Panc1 (cell line): ENCODE data around the gene CDH13. TPM values are rescaled to one million over a fixed set of nuclear protein-coding genes. Genes with fewer than 3 reads are reported as not detected.

ENCODE experiments used
- ATAC-seq: fragments of 200-7000 bp; cut with Tn5 transposase; 2 replicates; pipeline ENCODE4 v1.9.1; 2020; ENCODE audit warnings: mild to moderate bottlenecking, moderate library complexity
- BruUV-seq: library from RNA; stranded (reverse); fragments of 400-500 nt; replicated peaks from 2 replicates; lab custom pipeline; 2021; lab: Mats Ljungman, UMichigan
- CTCF ChIA-PET: fragments of 300-600 bp; sonication (Branson Sonifier 250); formaldehyde crosslinking; loops from one replicate; lab custom pipeline; 2022; ENCODE audit warnings: antibody characterized with exemption; lab: Charles Lee
- POLR2A ChIA-PET: fragments of 300-600 bp; sonication (Branson Sonifier 250); formaldehyde crosslinking; loops from one replicate; lab custom pipeline; 2022; ENCODE audit warnings: antibody characterized with exemption; lab: Charles Lee
- DNase-seq: peaks from one replicate; pipeline ENCODE4 v3.0.0-alpha.2; 2010; ENCODE audit warnings: low read depth, low spot score
- H3K27ac ChIP-seq: 2 replicates; pipeline ENCODE4 v1.5.1; 2011; ENCODE audit warnings: mild to moderate bottlenecking, low read length, inconsistent platforms
- H3K27me3 ChIP-seq: fragments of 200-500 bp; sonication (Bioruptor generic); 2 replicates; pipeline ENCODE4 v1.6.0; 2014; ENCODE audit warnings: low read length, inconsistent platforms; ENCODE audit not compliant: control insufficient read depth, insufficient read depth
- H3K36me3 ChIP-seq: fragments of 200-500 bp; sonication (Bioruptor generic); 2 replicates; pipeline ENCODE4 v1.5.1; 2014; ENCODE audit warnings: inconsistent platforms, mild to moderate bottlenecking, low read length, moderate library complexity; ENCODE audit not compliant: control insufficient read depth, insufficient read depth
- H3K4me1 ChIP-seq: 2 replicates; pipeline ENCODE4 v1.5.1; 2011; ENCODE audit warnings: inconsistent platforms, mild to moderate bottlenecking, low read length, moderate library complexity; ENCODE audit not compliant: control insufficient read depth, insufficient read depth
- H3K4me3 ChIP-seq, 2 experiments: 2 replicates each; pipeline ENCODE4 v1.5.1; 2011 to 2012; ENCODE audit warnings: low read depth in 2 of 2, low read length in 2 of 2, mild to moderate bottlenecking in 2 of 2, inconsistent platforms in 1 of 2, moderate library complexity in 1 of 2
- H3K9me3 ChIP-seq: fragments of 200-500 bp; sonication (Bioruptor generic); 2 replicates; pipeline ENCODE4 v1.5.1; 2014; ENCODE audit warnings: low read depth, mild to moderate bottlenecking, inconsistent platforms, low read length, moderate library complexity; ENCODE audit not compliant: control insufficient read depth, insufficient read depth
- POLR2AphosphoS5 ChIP-seq: IDR thresholded peaks from 2 replicates; pipeline ENCODE4 v1.6.1; 2012; ENCODE audit warnings: mild to moderate bottlenecking, low read depth, low read length, moderate library complexity
- REST ChIP-seq, 2 experiments: IDR thresholded peaks; 2 replicates each; pipeline ENCODE4 v1.6.1; 2011 to 2012; ENCODE audit warnings: low read depth in 2 of 2, control low read depth in 1 of 2, low read length in 1 of 2, mild to moderate bottlenecking in 1 of 2, moderate library complexity in 1 of 2; ENCODE audit not compliant: insufficient read depth in 1 of 2
- SIN3A ChIP-seq: IDR thresholded peaks from 2 replicates; pipeline ENCODE4 v1.6.1; 2012; ENCODE audit warnings: low read depth, mild to moderate bottlenecking, low read length, moderate library complexity, borderline replicate concordance; ENCODE audit not compliant: insufficient read depth
- TCF7L2 ChIP-seq: IDR thresholded peaks from 2 replicates; pipeline ENCODE4 v1.6.1; 2011; ENCODE audit warnings: mild to moderate bottlenecking, low read depth, low read length, inconsistent platforms
- in situ Hi-C: cut with HindIII; loops from 2 replicates; pipeline ENCODE4 v1.10.0; 2016; ENCODE audit warnings: low sequenced_read_pairs, low pct_unique_long_range_greater_than_20kb
- intact Hi-C: fragments of 100-400 bp; cut with micrococcal nuclease; formaldehyde crosslinking; loops from one replicate; pipeline ENCODE4 v1.10.0; 2022; ENCODE audit not compliant: unreplicated experiment
- total RNA-seq: library from RNA; stranded (reverse); gene quantifications from one replicate; pipeline ENCODE4 v1.2.1, GENCODE V29; 2021; ENCODE audit not compliant: unreplicated experiment
- TF ChIP-seq, protein P1 (sequence below): fragments of 450-650 bp; IDR thresholded peaks from 2 replicates; pipeline ENCODE4 v1.5.1; 2017; ENCODE audit warnings: mild to moderate bottlenecking

Gene CDH13
- total RNA-seq, 1 experiment from 2014 or later = not detected

GRCh38 chr16:82589407-82589806 is 37.4 kb upstream of the CDH13 start:
- Histone ChIP-seq H3K4me3 (no peak overlapping the region), H3K4me1 (no peaks in the 10 kb centered on the region), H3K27ac (no peak overlapping the region), H3K27me3 (no peaks in the 10 kb centered on the region), H3K9me3 (no peaks in the 10 kb centered on the region), H3K36me3 (no peaks in the 10 kb centered on the region)
- ATAC-seq = no peak
- BruUV-seq = no TSS peak
- ChIA-PET CTCF (no interaction called here), POLR2A (no interaction called here)
- in situ Hi-C loops (no loop called here), intact Hi-C loops (loop anchor here (10.0 kb wide), 1 partner anchor 325 kb away; no protein-coding TSS in a partner anchor)
- TF ChIP-seq REST (IDR thresholded peaks at IDR 0.05; ENCODE audit: insufficient read depth in 1 of 2, low read depth in 2 of 2, low read length in 1 of 2) (no peak), SIN3A (no peak), TCF7L2 (no peak), POLR2AphosphoS5 (no peak)
- TF ChIP-seq, protein P1, sequence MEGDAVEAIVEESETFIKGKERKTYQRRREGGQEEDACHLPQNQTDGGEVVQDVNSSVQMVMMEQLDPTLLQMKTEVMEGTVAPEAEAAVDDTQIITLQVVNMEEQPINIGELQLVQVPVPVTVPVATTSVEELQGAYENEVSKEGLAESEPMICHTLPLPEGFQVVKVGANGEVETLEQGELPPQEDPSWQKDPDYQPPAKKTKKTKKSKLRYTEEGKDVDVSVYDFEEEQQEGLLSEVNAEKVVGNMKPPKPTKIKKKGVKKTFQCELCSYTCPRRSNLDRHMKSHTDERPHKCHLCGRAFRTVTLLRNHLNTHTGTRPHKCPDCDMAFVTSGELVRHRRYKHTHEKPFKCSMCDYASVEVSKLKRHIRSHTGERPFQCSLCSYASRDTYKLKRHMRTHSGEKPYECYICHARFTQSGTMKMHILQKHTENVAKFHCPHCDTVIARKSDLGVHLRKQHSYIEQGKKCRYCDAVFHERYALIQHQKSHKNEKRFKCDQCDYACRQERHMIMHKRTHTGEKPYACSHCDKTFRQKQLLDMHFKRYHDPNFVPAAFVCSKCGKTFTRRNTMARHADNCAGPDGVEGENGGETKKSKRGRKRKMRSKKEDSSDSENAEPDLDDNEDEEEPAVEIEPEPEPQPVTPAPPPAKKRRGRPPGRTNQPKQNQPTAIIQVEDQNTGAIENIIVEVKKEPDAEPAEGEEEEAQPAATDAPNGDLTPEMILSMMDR = no peak
- DNase-seq = no peak

DNA sequence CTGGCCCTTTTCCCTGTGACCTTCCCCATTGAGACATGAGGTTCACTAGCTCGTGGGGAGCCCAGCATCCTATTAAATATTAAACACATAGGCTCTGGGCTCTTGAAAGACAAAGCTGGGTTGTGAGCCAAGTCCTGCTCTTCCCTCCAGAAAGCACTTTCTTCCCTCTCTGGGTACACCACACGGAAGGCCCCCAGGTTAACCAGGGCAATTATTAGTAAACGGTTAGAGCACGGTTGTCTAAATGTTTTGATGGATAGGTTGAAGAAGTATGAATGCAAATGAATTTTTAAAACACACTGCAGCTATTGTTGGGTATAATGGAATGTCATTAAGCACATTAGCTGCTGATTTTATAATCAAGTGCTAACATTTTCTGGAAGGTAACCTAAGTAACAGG is 32.7 kb upstream of the CDH13 start:
- Histone ChIP-seq H3K36me3 (no peaks in the 10 kb centered on the region), H3K9me3 (no peaks in the 10 kb centered on the region), H3K27ac (no peak overlapping the region), H3K4me3 (no peak overlapping the region), H3K4me1 (no peaks in the 10 kb centered on the region), H3K27me3 (no peaks in the 10 kb centered on the region; the same call in 1 of the 2 replicates)
- ATAC-seq (no peak), DNase-seq (no peak)
- intact Hi-C loops (no loop called here), in situ Hi-C loops (no loop called here)
- ChIA-PET POLR2A (no interaction called here), CTCF (no interaction called here)
- TF ChIP-seq POLR2AphosphoS5 (no peak), SIN3A (no peak)
- TF ChIP-seq, protein P1 = no peak
- no TSS peak for BruUV-seq
